IMR-90 (cell line): ENCODE measurements around the gene CNTN4. TPM values are rescaled to one million over a fixed set of nuclear protein-coding genes. Genes with fewer than 3 reads are reported as not detected.

Experiments
- ATAC-seq: fragments of 200-7000 bp; cut with Tn5 transposase; 2 replicates; pipeline ENCODE4 v1.9.1; 2020; ENCODE audit warnings: low read depth, mild to moderate bottlenecking, moderate library complexity
- BruUV-seq: library from RNA; stranded (reverse); fragments of 400-500 nt; replicated peaks from 2 replicates; lab custom pipeline; 2021; lab: Mats Ljungman, UMichigan
- CTCF ChIA-PET: fragments of 300-600 bp; formaldehyde crosslinking; extraction: SDS; loops from one replicate; lab custom pipeline; 2021; ENCODE audit warnings: antibody characterized with exemption; lab: Yijun Ruan, JAX
- POLR2A ChIA-PET: fragments of 300-600 bp; sonication (Branson Sonifier 250); formaldehyde crosslinking; loops from one replicate; lab custom pipeline; 2022; ENCODE audit warnings: antibody characterized with exemption; ENCODE audit not compliant: unreplicated experiment; lab: Charles Lee
- DNase-seq: peaks from one replicate; pipeline ENCODE4 v3.0.0; 2013
- H2AFZ ChIP-seq: replicated peaks from 2 replicates; pipeline ENCODE3; 2013; ENCODE audit warnings: low read length, mild to moderate bottlenecking; ENCODE audit not compliant: poor library complexity
- H2AK5ac ChIP-seq: 2 replicates; pipeline ENCODE4 v1.6.1; 2013; ENCODE audit warnings: low read depth, low read length, inconsistent platforms
- H2AK9ac ChIP-seq: replicated peaks from 2 replicates; pipeline ENCODE3; 2013; ENCODE audit warnings: mild to moderate bottlenecking, low read depth, low read length, moderate library complexity; ENCODE audit not compliant: poor library complexity
- H2BK120ac ChIP-seq: 2 replicates; pipeline ENCODE4 v1.6.1; 2013; ENCODE audit warnings: low read depth, low read length, inconsistent platforms
- H2BK15ac ChIP-seq: 3 replicates; pipeline ENCODE4 v1.6.1; 2013; ENCODE audit warnings: low read depth, low read length, inconsistent platforms
- H2BK20ac ChIP-seq: 2 replicates; pipeline ENCODE4 v1.6.1; 2013; ENCODE audit warnings: low read depth, mild to moderate bottlenecking, inconsistent platforms, low read length, moderate library complexity
- H2BK5ac ChIP-seq: 2 replicates; pipeline ENCODE4 v1.6.1; 2013; ENCODE audit warnings: mild to moderate bottlenecking, low read depth, low read length, inconsistent platforms; ENCODE audit not compliant: poor library complexity, severe bottlenecking
- H3K14ac ChIP-seq: replicated peaks from 2 replicates; pipeline ENCODE4 v1.6.1; 2013; ENCODE audit warnings: low read depth, low read length, inconsistent platforms
- H3K18ac ChIP-seq: 2 replicates; pipeline ENCODE4 v1.6.1; 2013; ENCODE audit warnings: low read depth, low read length, control low read depth
- H3K23ac ChIP-seq: 2 replicates; pipeline ENCODE4 v1.6.1; 2013; ENCODE audit warnings: low read depth, low read length, inconsistent platforms
- H3K27ac ChIP-seq: 2 replicates; pipeline ENCODE4 v1.5.1; 2013; ENCODE audit warnings: mild to moderate bottlenecking, control low read depth, low read length; ENCODE audit not compliant: insufficient read depth
- H3K27me3 ChIP-seq: 2 replicates; pipeline ENCODE4 v1.6.1; 2013; ENCODE audit warnings: low read length; ENCODE audit not compliant: control insufficient read depth, insufficient read depth
- H3K36me3 ChIP-seq: 2 replicates; pipeline ENCODE4 v1.6.1; 2013; ENCODE audit warnings: low read length, mixed read lengths; ENCODE audit not compliant: control insufficient read depth, insufficient read depth
- H3K4ac ChIP-seq: 2 replicates; pipeline ENCODE4 v1.6.1; 2013; ENCODE audit warnings: low read depth, low read length, inconsistent platforms
- H3K4me1 ChIP-seq: 2 replicates; pipeline ENCODE4 v1.6.1; 2013; ENCODE audit warnings: low read length, mixed read lengths; ENCODE audit not compliant: control insufficient read depth, insufficient read depth
- H3K4me2 ChIP-seq: 2 replicates; pipeline ENCODE4 v1.6.1; 2013; ENCODE audit warnings: low read depth, mild to moderate bottlenecking, control low read depth, low read length, moderate library complexity
- H3K4me3 ChIP-seq: 2 replicates; pipeline ENCODE4 v1.5.1; 2013; ENCODE audit warnings: low read depth, mild to moderate bottlenecking, control low read depth, low read length, moderate library complexity; ENCODE audit not compliant: insufficient read depth
- H3K56ac ChIP-seq: 2 replicates; pipeline ENCODE4 v1.6.1; 2013; ENCODE audit warnings: low read length, inconsistent platforms; ENCODE audit not compliant: insufficient read depth; ENCODE audit errors: extremely low read depth
- H3K79me1 ChIP-seq, 2 experiments: 2 replicates each; pipeline ENCODE4 v1.6.1; 2013; ENCODE audit warnings: low read length in 2 of 2, inconsistent platforms in 1 of 2, low read depth in 1 of 2
- H3K9ac ChIP-seq: 2 replicates; pipeline ENCODE4 v1.6.1; 2013; ENCODE audit warnings: low read depth, low read length, control low read depth
- H3K9me1 ChIP-seq: 2 replicates; pipeline ENCODE4 v1.6.1; 2013; ENCODE audit warnings: low read length, inconsistent platforms; ENCODE audit not compliant: insufficient read depth
- H3K9me3 ChIP-seq: 2 replicates; pipeline ENCODE4 v1.6.1; 2013; ENCODE audit warnings: low read length; ENCODE audit not compliant: control insufficient read depth, insufficient read depth
- H4K20me1 ChIP-seq: 2 replicates; pipeline ENCODE4 v1.6.1; 2013; ENCODE audit warnings: low read length, inconsistent platforms; ENCODE audit not compliant: insufficient read depth
- H4K5ac ChIP-seq: 2 replicates; pipeline ENCODE4 v1.6.1; 2013; ENCODE audit warnings: mild to moderate bottlenecking, low read depth, low read length, control low read depth
- H4K8ac ChIP-seq, 2 experiments: 2 replicates each; pipeline ENCODE4 v1.6.1; 2013; ENCODE audit warnings: low read depth in 2 of 2, low read length in 2 of 2, control low read depth in 1 of 2, inconsistent platforms in 1 of 2
- H4K91ac ChIP-seq: 2 replicates; pipeline ENCODE4 v1.6.1; 2013; ENCODE audit warnings: low read depth, low read length, inconsistent platforms; ENCODE audit not compliant: insufficient read depth
- BHLHE40 ChIP-seq: fragments of 150-350 bp; IDR thresholded peaks from 2 replicates; pipeline ENCODE4 v1.6.1; 2016; ENCODE audit warnings: mild to moderate bottlenecking, low read depth, low read length
- CEBPB ChIP-seq: IDR thresholded peaks from 2 replicates; pipeline ENCODE4 v1.6.1; 2012; ENCODE audit warnings: low read depth, low read length, improper control_type of control experiment
- CHD1 ChIP-seq: IDR thresholded peaks from 2 replicates; pipeline ENCODE4 v1.6.1; 2012; ENCODE audit warnings: low read depth, low read length, improper control_type of control experiment
- CTCF ChIP-seq: conservative IDR thresholded peaks from 2 replicates; pipeline ENCODE4 v1.5.1; 2012; ENCODE audit warnings: mild to moderate bottlenecking, low read depth, low read length, improper control_type of control experiment
- MAFK ChIP-seq: IDR thresholded peaks from 2 replicates; pipeline ENCODE4 v1.6.1; 2012; ENCODE audit warnings: low read depth, low read length, improper control_type of control experiment
- MXI1 ChIP-seq: IDR thresholded peaks from 2 replicates; pipeline ENCODE4 v1.6.1; 2012; ENCODE audit warnings: low read depth, mild to moderate bottlenecking, low read length, moderate library complexity, borderline replicate concordance
- NFE2L2 ChIP-seq: fragments of 150-350 bp; IDR thresholded peaks from 2 replicates; pipeline ENCODE4 v1.6.1; 2016; ENCODE audit warnings: low read depth, mild to moderate bottlenecking, low read length
- POLR2A ChIP-seq: IDR thresholded peaks from 2 replicates; pipeline ENCODE4 v1.6.1; 2012; ENCODE audit warnings: mild to moderate bottlenecking, low read depth, low read length
- RAD21 ChIP-seq: IDR thresholded peaks from 2 replicates; pipeline ENCODE4 v1.6.1; 2012; ENCODE audit warnings: low read length, improper control_type of control experiment
- RCOR1 ChIP-seq: IDR thresholded peaks from 2 replicates; pipeline ENCODE4 v1.6.1; 2012; ENCODE audit warnings: mild to moderate bottlenecking, low read length, improper control_type of control experiment; ENCODE audit not compliant: insufficient replicate concordance
- SMC3 ChIP-seq: fragments of 150-350 bp; IDR thresholded peaks from 2 replicates; pipeline ENCODE4 v1.6.1; 2016; ENCODE audit warnings: low read depth, mild to moderate bottlenecking, antibody characterized with exemption, low read length, moderate library complexity
- USF2 ChIP-seq: fragments of 150-350 bp; IDR thresholded peaks from 2 replicates; pipeline ENCODE4 v1.6.1; 2017; ENCODE audit warnings: mild to moderate bottlenecking, antibody characterized with exemption, low read length, low read depth
- WGBS, 2 experiments: methylation state at CpG; one replicate each; pipeline versions ENCODE4 v1.1.5 to v1.1.7; 2013; ENCODE audit warnings: missing lambda C conversion rate in 2 of 2; ENCODE audit not compliant: insufficient read length in 1 of 2; ENCODE audit errors: extremely low coverage in 2 of 2; 5-methylcytosine and 5-hydroxymethylcytosine counted together
- dilution Hi-C: fragments of 300-500 bp; cut with HindIII; formaldehyde crosslinking; loops from one replicate; pipeline ENCODE4 v1.14.3; 2018; ENCODE audit warnings: low sequenced_read_pairs; ENCODE audit not compliant: unreplicated experiment
- in situ Hi-C: fragments of 300-500 bp; cut with MboI; formaldehyde crosslinking; loops from 3 replicates; pipeline ENCODE4 v1.14.3; 2019; ENCODE audit warnings: low sequenced_read_pairs, inconsistent platforms, mixed read lengths
- intact Hi-C: fragments of 100-400 bp; cut with micrococcal nuclease; formaldehyde crosslinking; loops from 2 replicates; pipeline ENCODE4 v1.10.0; 2022
- polyA plus RNA-seq, 3 experiments: library from polyadenylated mRNA; depleted of rRNA; stranded (reverse); fragments of >200 nt; gene quantifications; 2 replicates each; pipeline ENCODE4 v1.2.3, GENCODE V29; 2012; ENCODE audit warnings: low replicate concordance in 1 of 3
- total RNA-seq: library from RNA; depleted of rRNA; stranded (reverse); fragments of >200 nt; gene quantifications from 2 replicates; pipeline ENCODE4 v1.2.3, GENCODE V29; 2012
- TF ChIP-seq, protein P1 (sequence below): fragments of 150-350 bp; IDR thresholded peaks from 2 replicates; pipeline ENCODE4 v1.6.1; 2016; ENCODE audit warnings: low read depth, mild to moderate bottlenecking, low read length, moderate library complexity, borderline replicate concordance

Gene CNTN4
- total and polyA plus RNA-seq, 2 of the 4 experiments (the other 2 are of a cell fraction), result under 0.01 TPM; not detected in 1

- Histone ChIP-seq H3K79me1 (no peaks in the 10 kb centered on the region), H4K20me1 (no peaks in the 10 kb centered on the region), H3K36me3 (no peaks in the 10 kb centered on the region), H3K4me2 (no peak overlapping the region), H3K9ac (no peak overlapping the region), H3K27me3 (no peaks in the 10 kb centered on the region), H2BK20ac (no peak overlapping the region), H4K5ac (no peak overlapping the region), H2BK15ac (no peak overlapping the region), H2AFZ (no peak overlapping the region), H3K9me1 (no peaks in the 10 kb centered on the region), H3K4ac (no peak overlapping the region), H3K4me1 (no peaks in the 10 kb centered on the region), H2BK5ac (no peak overlapping the region), H2AK9ac (no peak overlapping the region), H3K56ac (no peak overlapping the region), H3K18ac (no peak overlapping the region), H4K91ac (no peak overlapping the region), H3K14ac (no peak overlapping the region), H2AK5ac (no peak overlapping the region), H3K9me3 (no peaks in the 10 kb centered on the region), H4K8ac (no peak overlapping the region), H3K27ac (no peak overlapping the region), H2BK120ac (no peak overlapping the region), H3K4me3 (no peak overlapping the region), H3K23ac (no peak overlapping the region)
- intact Hi-C loops (no loop called here), dilution Hi-C loops (no loop called here), in situ Hi-C loops (no loop called here)
- POLR2A ChIA-PET, result no interaction called here
- WGBS, 2 experiments, result no CpG with 5 or more reads among the region's 4 CpGs
- DNase-seq, result no peak
- TF ChIP-seq USF2 (no peak), RAD21 (no peak), MXI1 (no peak), SMC3 (no peak), CEBPB (no peak), RCOR1 (no peak), BHLHE40 (no peak), CHD1 (no peak), CTCF (no peak), NFE2L2 (no peak), POLR2A (no peak), MAFK (no peak)
- TF ChIP-seq, protein P1, sequence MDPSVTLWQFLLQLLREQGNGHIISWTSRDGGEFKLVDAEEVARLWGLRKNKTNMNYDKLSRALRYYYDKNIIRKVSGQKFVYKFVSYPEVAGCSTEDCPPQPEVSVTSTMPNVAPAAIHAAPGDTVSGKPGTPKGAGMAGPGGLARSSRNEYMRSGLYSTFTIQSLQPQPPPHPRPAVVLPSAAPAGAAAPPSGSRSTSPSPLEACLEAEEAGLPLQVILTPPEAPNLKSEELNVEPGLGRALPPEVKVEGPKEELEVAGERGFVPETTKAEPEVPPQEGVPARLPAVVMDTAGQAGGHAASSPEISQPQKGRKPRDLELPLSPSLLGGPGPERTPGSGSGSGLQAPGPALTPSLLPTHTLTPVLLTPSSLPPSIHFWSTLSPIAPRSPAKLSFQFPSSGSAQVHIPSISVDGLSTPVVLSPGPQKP, result no peak
- CTCF ChIA-PET, result no interaction called here
- no TSS peak for BruUV-seq
- ATAC-seq, result no peak
Measured at GRCh38 chr3:3105815-3106214, 1007.1 kb downstream of the CNTN4 start.
